ENCODE results near the gene MKX.

MKX gene

GRCh38 chr10:27747096-27747451 is 1.5 kb upstream of the MKX start:
- peaks cover 61% of the 10 kb centered on the region for H3K27me3 ChIP-seq (ENCODE audit: insufficient read depth, poor library complexity, severe bottlenecking)
- DNase-seq (ENCODE audit: low read depth in 1 of 2, low spot score in 1 of 2): no peak
- TF ChIP-seq SPI1 (IDR thresholded peaks at IDR 0.05; ENCODE audit: borderline replicate concordance, low read depth) (no peak), GABPA (IDR thresholded peaks at IDR 0.05; ENCODE audit: low read depth) (no peak), REST (IDR thresholded peaks at IDR 0.05; ENCODE audit: insufficient replicate concordance, low read depth) (no peak), CTCF (IDR thresholded peaks at IDR 0.05; ENCODE audit: insufficient read depth, low read length) (no peak), POLR2AphosphoS5 (IDR thresholded peaks at IDR 0.05; ENCODE audit: low read depth) (no peak)
- no peak overlapping the region for H3K4me3 ChIP-seq (replicated peaks; ENCODE audit: insufficient read depth, low read length)
- no peak overlapping the region for H3K27ac ChIP-seq (replicated peaks)

GRCh38 chr10:27746397-27747095 is 927 bp upstream of the MKX start:
- Histone ChIP-seq H3K27ac (replicated peaks) (no peak overlapping the region), H3K27me3 (ENCODE audit: insufficient read depth, poor library complexity, severe bottlenecking) (peaks cover 65% of the 10 kb centered on the region), H3K4me3 (replicated peaks; ENCODE audit: insufficient read depth, low read length) (no peak overlapping the region)
- no peak for DNase-seq (ENCODE audit: low read depth in 1 of 2, low spot score in 1 of 2)
- no peak for TF ChIP-seq GABPA (IDR thresholded peaks at IDR 0.05; ENCODE audit: low read depth)
- no peak for TF ChIP-seq REST (IDR thresholded peaks at IDR 0.05; ENCODE audit: insufficient replicate concordance, low read depth)
- no peak for TF ChIP-seq CTCF (IDR thresholded peaks at IDR 0.05; ENCODE audit: insufficient read depth, low read length)
- TF ChIP-seq POLR2AphosphoS5 (IDR thresholded peaks at IDR 0.05; ENCODE audit: low read depth): no peak
- no peak for TF ChIP-seq SPI1 (IDR thresholded peaks at IDR 0.05; ENCODE audit: borderline replicate concordance, low read depth)

GRCh38 chr10:27744802-27745731 is 552 bp downstream of the MKX start:
- no peak overlapping the region for H3K4me3 ChIP-seq (replicated peaks; ENCODE audit: insufficient read depth, low read length)
- DNase-seq (ENCODE audit: low read depth in 1 of 2, low spot score in 1 of 2): no peak
- TF ChIP-seq CTCF (IDR thresholded peaks at IDR 0.05; ENCODE audit: insufficient read depth, low read length) (no peak), POLR2AphosphoS5 (IDR thresholded peaks at IDR 0.05; ENCODE audit: low read depth) (no peak), REST (IDR thresholded peaks at IDR 0.05; ENCODE audit: insufficient replicate concordance, low read depth) (no peak), SPI1 (IDR thresholded peaks at IDR 0.05; ENCODE audit: borderline replicate concordance, low read depth) (no peak), GABPA (IDR thresholded peaks at IDR 0.05; ENCODE audit: low read depth) (no peak)
- H3K27me3 ChIP-seq (ENCODE audit: insufficient read depth, poor library complexity, severe bottlenecking): peaks cover 75% of the 10 kb centered on the region
- no peak overlapping the region for H3K27ac ChIP-seq (replicated peaks)

Data from HL-60 (cell line).